Panc1 (cell line): ENCODE results near the gene ADAMTS14. TPM values are rescaled to one million over a fixed set of nuclear protein-coding genes. Genes with fewer than 3 reads are reported as not detected.

Source experiments
- ATAC-seq: fragments of 200-7000 bp; cut with Tn5 transposase; 2 replicates; pipeline ENCODE4 v1.9.1; 2020; ENCODE audit warnings: mild to moderate bottlenecking, moderate library complexity
- BruUV-seq: library from RNA; stranded (reverse); fragments of 400-500 nt; replicated peaks from 2 replicates; lab custom pipeline; 2021; lab: Mats Ljungman, UMichigan
- CTCF ChIA-PET: fragments of 300-600 bp; sonication (Branson Sonifier 250); formaldehyde crosslinking; loops from one replicate; lab custom pipeline; 2022; ENCODE audit warnings: antibody characterized with exemption; lab: Charles Lee
- POLR2A ChIA-PET: fragments of 300-600 bp; sonication (Branson Sonifier 250); formaldehyde crosslinking; loops from one replicate; lab custom pipeline; 2022; ENCODE audit warnings: antibody characterized with exemption; lab: Charles Lee
- DNase-seq: peaks from one replicate; pipeline ENCODE4 v3.0.0-alpha.2; 2010; ENCODE audit warnings: low read depth, low spot score
- H3K27ac ChIP-seq: 2 replicates; pipeline ENCODE4 v1.5.1; 2011; ENCODE audit warnings: mild to moderate bottlenecking, low read length, inconsistent platforms
- H3K27me3 ChIP-seq: fragments of 200-500 bp; sonication (Bioruptor generic); 2 replicates; pipeline ENCODE4 v1.6.0; 2014; ENCODE audit warnings: low read length, inconsistent platforms; ENCODE audit not compliant: control insufficient read depth, insufficient read depth
- H3K36me3 ChIP-seq: fragments of 200-500 bp; sonication (Bioruptor generic); 2 replicates; pipeline ENCODE4 v1.5.1; 2014; ENCODE audit warnings: inconsistent platforms, mild to moderate bottlenecking, low read length, moderate library complexity; ENCODE audit not compliant: control insufficient read depth, insufficient read depth
- H3K4me1 ChIP-seq: 2 replicates; pipeline ENCODE4 v1.5.1; 2011; ENCODE audit warnings: inconsistent platforms, mild to moderate bottlenecking, low read length, moderate library complexity; ENCODE audit not compliant: control insufficient read depth, insufficient read depth
- H3K4me3 ChIP-seq, 2 experiments: 2 replicates each; pipeline ENCODE4 v1.5.1; 2011 to 2012; ENCODE audit warnings: low read depth in 2 of 2, low read length in 2 of 2, mild to moderate bottlenecking in 2 of 2, inconsistent platforms in 1 of 2, moderate library complexity in 1 of 2
- H3K9me3 ChIP-seq: fragments of 200-500 bp; sonication (Bioruptor generic); 2 replicates; pipeline ENCODE4 v1.5.1; 2014; ENCODE audit warnings: low read depth, mild to moderate bottlenecking, inconsistent platforms, low read length, moderate library complexity; ENCODE audit not compliant: control insufficient read depth, insufficient read depth
- CTCF ChIP-seq: fragments of 450-650 bp; IDR thresholded peaks from 2 replicates; pipeline ENCODE4 v1.5.1; 2017; ENCODE audit warnings: mild to moderate bottlenecking
- POLR2AphosphoS5 ChIP-seq: IDR thresholded peaks from 2 replicates; pipeline ENCODE4 v1.6.1; 2012; ENCODE audit warnings: mild to moderate bottlenecking, low read depth, low read length, moderate library complexity
- REST ChIP-seq, 2 experiments: IDR thresholded peaks; 2 replicates each; pipeline ENCODE4 v1.6.1; 2011 to 2012; ENCODE audit warnings: low read depth in 2 of 2, control low read depth in 1 of 2, low read length in 1 of 2, mild to moderate bottlenecking in 1 of 2, moderate library complexity in 1 of 2; ENCODE audit not compliant: insufficient read depth in 1 of 2
- SIN3A ChIP-seq: IDR thresholded peaks from 2 replicates; pipeline ENCODE4 v1.6.1; 2012; ENCODE audit warnings: low read depth, mild to moderate bottlenecking, low read length, moderate library complexity, borderline replicate concordance; ENCODE audit not compliant: insufficient read depth
- TCF7L2 ChIP-seq: IDR thresholded peaks from 2 replicates; pipeline ENCODE4 v1.6.1; 2011; ENCODE audit warnings: mild to moderate bottlenecking, low read depth, low read length, inconsistent platforms
- in situ Hi-C: cut with HindIII; loops from 2 replicates; pipeline ENCODE4 v1.10.0; 2016; ENCODE audit warnings: low sequenced_read_pairs, low pct_unique_long_range_greater_than_20kb
- intact Hi-C: fragments of 100-400 bp; cut with micrococcal nuclease; formaldehyde crosslinking; loops from one replicate; pipeline ENCODE4 v1.10.0; 2022; ENCODE audit not compliant: unreplicated experiment
- total RNA-seq: library from RNA; stranded (reverse); gene quantifications from one replicate; pipeline ENCODE4 v1.2.1, GENCODE V29; 2021; ENCODE audit not compliant: unreplicated experiment

ADAMTS14 gene
- total RNA-seq, 1 experiment from 2014 or later = 0.67 TPM

- ChIA-PET CTCF (interaction anchor here (0.6 kb wide), 1 partner anchor 12 kb away, joined by 4 read pairs; no protein-coding TSS in a partner anchor), POLR2A (no interaction called here)
- DNase-seq = no peak
- no peak for ATAC-seq
- H3K4me3 ChIP-seq = no peak overlapping the region
- no peaks in the 10 kb centered on the region for H3K36me3 ChIP-seq
- TF ChIP-seq REST (IDR thresholded peaks at IDR 0.05; ENCODE audit: insufficient read depth in 1 of 2, low read depth in 2 of 2, low read length in 1 of 2) = no peak
- no peak for TF ChIP-seq CTCF
- TF ChIP-seq SIN3A = no peak
- TF ChIP-seq POLR2AphosphoS5 = no peak
- TF ChIP-seq TCF7L2 = no peak
- H3K27ac ChIP-seq = no peak overlapping the region
- intact Hi-C loops (no loop called here), in situ Hi-C loops (no loop called here)
- H3K27me3 ChIP-seq = peaks cover 2% of the 10 kb centered on the region; the same call in 1 of the 2 replicates
- no peaks in the 10 kb centered on the region for H3K4me1 ChIP-seq
- BruUV-seq = no TSS peak
- H3K9me3 ChIP-seq = no peaks in the 10 kb centered on the region
Observed at GRCh38 chr10:70771311-70772194, 99.2 kb downstream of the ADAMTS14 start.

GRCh38 chr10:70772627-70773026 lies 100.3 kb downstream of the ADAMTS14 start:
- no peaks in the 10 kb centered on the region for H3K36me3 ChIP-seq
- peaks cover 2% of the 10 kb centered on the region; the same call in 1 of the 2 replicates for H3K27me3 ChIP-seq
- ChIA-PET POLR2A (interaction anchor here (0.6 kb wide), 1 partner anchor 498 kb away, joined by 3 read pairs; no protein-coding TSS in a partner anchor), CTCF (no interaction called here)
- no TSS peak for BruUV-seq
- DNase-seq (no peak), ATAC-seq (no peak)
- no peak overlapping the region for H3K27ac ChIP-seq
- no peak for TF ChIP-seq SIN3A
- no peak for TF ChIP-seq TCF7L2
- TF ChIP-seq CTCF = no peak
- no peaks in the 10 kb centered on the region for H3K9me3 ChIP-seq
- intact Hi-C loops (no loop called here), in situ Hi-C loops (no loop called here)
- H3K4me1 ChIP-seq = no peaks in the 10 kb centered on the region
- H3K4me3 ChIP-seq = no peak overlapping the region
